SU-DHL-6 (cell line): ENCODE results near the gene TMEM242.

Source experiments
- H2AFZ ChIP-seq: fragments of 200-600 bp; sonication (generic); 2 replicates; pipeline ENCODE4 v1.6.1; 2014; ENCODE audit warnings: low read depth, mild to moderate bottlenecking, moderate library complexity, mixed read lengths, antibody characterized with exemption, low read length; ENCODE audit not compliant: severe bottlenecking
- H3F3A ChIP-seq: fragments of 200-600 bp; shearing (Covaris generic); 2 replicates; pipeline ENCODE4 v1.6.0; 2016; ENCODE audit warnings: antibody characterized with exemption, mild to moderate bottlenecking; ENCODE audit not compliant: insufficient read depth
- H3K27ac ChIP-seq: fragments of 200-600 bp; sonication (generic); 2 replicates; pipeline ENCODE4 v1.5.1; 2016; ENCODE audit warnings: low read depth, mild to moderate bottlenecking, low read length, moderate library complexity, mixed read lengths
- H3K27me3 ChIP-seq: fragments of 200-600 bp; sonication (generic), shearing (Covaris generic); 2 replicates; pipeline ENCODE4 v1.6.0; 2014; ENCODE audit warnings: mild to moderate bottlenecking, low read length
- H3K36me3 ChIP-seq: fragments of 200-600 bp; sonication (generic); 2 replicates; pipeline ENCODE4 v1.6.1; 2014; ENCODE audit warnings: mild to moderate bottlenecking, low read length, mixed read lengths
- H3K4me2 ChIP-seq: fragments of 300-600, 200-600 bp; shearing (Covaris generic), sonication (generic); 2 replicates; pipeline ENCODE4 v1.6.0; 2014; ENCODE audit warnings: low read length, low read depth, mild to moderate bottlenecking; ENCODE audit not compliant: poor library complexity, severe bottlenecking
- H3K4me3 ChIP-seq: fragments of 200-600 bp; sonication (generic); 2 replicates; pipeline ENCODE4 v1.5.1; 2014; ENCODE audit warnings: antibody characterized with exemption, low read length, mild to moderate bottlenecking, mixed read lengths; ENCODE audit not compliant: insufficient read depth, poor library complexity, severe bottlenecking
- H3K79me2 ChIP-seq: fragments of 200-600 bp; sonication (generic); 2 replicates; pipeline ENCODE4 v1.6.1; 2014; ENCODE audit warnings: mild to moderate bottlenecking, low read length, moderate library complexity; ENCODE audit not compliant: insufficient read depth
- H3K9ac ChIP-seq: fragments of 200-600 bp; sonication (generic); 2 replicates; pipeline ENCODE4 v1.7.0; 2014; ENCODE audit warnings: mild to moderate bottlenecking, low read length
- H3K9me2 ChIP-seq: fragments of 200-600 bp; sonication (generic); replicated peaks from 2 replicates; pipeline ENCODE4 v1.6.1; 2014; ENCODE audit warnings: low read length; ENCODE audit not compliant: insufficient read depth
- H3K9me3 ChIP-seq: fragments of 200-600 bp; sonication (generic); 2 replicates; pipeline ENCODE4 v1.6.1; 2014; ENCODE audit warnings: low read length, mixed read lengths; ENCODE audit not compliant: insufficient read depth
- H4K20me1 ChIP-seq: fragments of 200-600 bp; sonication (generic); 2 replicates; pipeline ENCODE4 v1.6.1; 2014; ENCODE audit warnings: low read depth, mild to moderate bottlenecking, antibody characterized with exemption, low read length, moderate library complexity, mixed read lengths
- EZH2phosphoT487 ChIP-seq: fragments of 200-600 bp; sonication (generic), shearing (Covaris generic); conservative IDR thresholded peaks from 2 replicates; pipeline ENCODE4 v1.6.1; 2018; ENCODE audit warnings: mild to moderate bottlenecking, antibody characterized with exemption, low read length, moderate library complexity, mixed read lengths
- TF ChIP-seq, protein P1 (sequence below): fragments of 200-600 bp; sonication (generic); IDR thresholded peaks from one replicate; pipeline ENCODE4 v1.5.1; 2017; ENCODE audit warnings: antibody characterized with exemption, mild to moderate bottlenecking, low read length, moderate library complexity; ENCODE audit not compliant: insufficient read depth, poor library complexity, severe bottlenecking

The TMEM242 gene

GRCh38 chr6:157240059-157240959, 83.0 kb downstream of the TMEM242 start:
- H3K4me3 ChIP-seq = no peak overlapping the region
- H2AFZ ChIP-seq = no peak overlapping the region
- H3K27ac ChIP-seq = no peak overlapping the region
- no peaks in the 10 kb centered on the region for H3K9me2 ChIP-seq
- no peaks in the 10 kb centered on the region for H3K36me3 ChIP-seq
- no peak for TF ChIP-seq EZH2phosphoT487
- TF ChIP-seq, protein P1, sequence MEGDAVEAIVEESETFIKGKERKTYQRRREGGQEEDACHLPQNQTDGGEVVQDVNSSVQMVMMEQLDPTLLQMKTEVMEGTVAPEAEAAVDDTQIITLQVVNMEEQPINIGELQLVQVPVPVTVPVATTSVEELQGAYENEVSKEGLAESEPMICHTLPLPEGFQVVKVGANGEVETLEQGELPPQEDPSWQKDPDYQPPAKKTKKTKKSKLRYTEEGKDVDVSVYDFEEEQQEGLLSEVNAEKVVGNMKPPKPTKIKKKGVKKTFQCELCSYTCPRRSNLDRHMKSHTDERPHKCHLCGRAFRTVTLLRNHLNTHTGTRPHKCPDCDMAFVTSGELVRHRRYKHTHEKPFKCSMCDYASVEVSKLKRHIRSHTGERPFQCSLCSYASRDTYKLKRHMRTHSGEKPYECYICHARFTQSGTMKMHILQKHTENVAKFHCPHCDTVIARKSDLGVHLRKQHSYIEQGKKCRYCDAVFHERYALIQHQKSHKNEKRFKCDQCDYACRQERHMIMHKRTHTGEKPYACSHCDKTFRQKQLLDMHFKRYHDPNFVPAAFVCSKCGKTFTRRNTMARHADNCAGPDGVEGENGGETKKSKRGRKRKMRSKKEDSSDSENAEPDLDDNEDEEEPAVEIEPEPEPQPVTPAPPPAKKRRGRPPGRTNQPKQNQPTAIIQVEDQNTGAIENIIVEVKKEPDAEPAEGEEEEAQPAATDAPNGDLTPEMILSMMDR = no peak
- no peak overlapping the region for H3K9ac ChIP-seq
- no peaks in the 10 kb centered on the region for H3K27me3 ChIP-seq
- no peak overlapping the region for H3K4me2 ChIP-seq
- no peaks in the 10 kb centered on the region for H3K79me2 ChIP-seq
- H3F3A ChIP-seq = no peaks in the 10 kb centered on the region
- H3K9me3 ChIP-seq = no peaks in the 10 kb centered on the region
- H4K20me1 ChIP-seq = no peaks in the 10 kb centered on the region

DNA sequence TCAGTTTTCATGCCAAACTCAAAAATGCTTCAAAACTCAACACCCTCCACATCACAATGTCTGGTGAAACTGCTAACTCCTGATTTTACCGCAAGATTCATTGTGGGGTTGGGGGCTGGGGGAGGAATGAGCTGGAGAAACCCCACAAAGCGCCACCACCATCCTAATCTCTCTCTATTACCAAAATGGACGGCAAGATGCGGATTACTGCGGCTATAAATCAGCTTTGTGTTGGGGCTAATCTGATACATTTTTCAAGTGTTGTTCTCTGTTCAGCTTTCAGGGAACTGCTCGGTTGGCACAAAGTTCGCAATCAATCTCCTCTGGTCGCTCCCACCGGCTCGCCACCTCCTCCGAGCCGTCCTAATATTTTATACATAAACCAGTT, 83.7 kb downstream of the TMEM242 start:
- Histone ChIP-seq H3K4me2 (no peak overlapping the region), H3K4me3 (no peak overlapping the region), H3K9ac (no peak overlapping the region), H3K27me3 (no peaks in the 10 kb centered on the region), H3K9me2 (no peaks in the 10 kb centered on the region), H3K9me3 (no peaks in the 10 kb centered on the region), H4K20me1 (no peaks in the 10 kb centered on the region), H3K27ac (no peak overlapping the region), H2AFZ (no peak overlapping the region), H3F3A (no peaks in the 10 kb centered on the region), H3K79me2 (no peaks in the 10 kb centered on the region), H3K36me3 (no peaks in the 10 kb centered on the region)
- no peak for TF ChIP-seq EZH2phosphoT487
- TF ChIP-seq, protein P1 = no peak
